Heart left ventricle (tissue), 16 donors: ENCODE data around the gene TAF1D. TPM values are rescaled to one million over a fixed set of nuclear protein-coding genes. Genes with fewer than 3 reads are reported as not detected.
A peak's percentile ranks its signal among the peaks of the same experiment; 100 is the strongest.

Experiments
- ATAC-seq, 4 donors: fragments of 200-7000 bp; cut with Tn5 transposase; one replicate each; pipeline ENCODE4 v1.9.1; 2020 to 2022; ENCODE audit warnings: moderate library complexity in 4 of 4, mild to moderate bottlenecking in 3 of 4, moderate number of reproducible peaks in 1 of 4
- DNase-seq, 5 donors: peaks; one replicate each; pipeline ENCODE4 v3.0.0-alpha.2; 2020
- H3K27ac ChIP-seq, 12 donors: fragments of 200-600 bp; sonication (generic) in 4 of 12; one replicate each; pipeline versions ENCODE4 v1.5.0 to v1.8.0; 2016 to 2022; ENCODE audit warnings: mild to moderate bottlenecking in 2 of 12
- H3K27me3 ChIP-seq, 9 donors: fragments of 200-600 bp; sonication (generic) in 2 of 9; one replicate each; pipeline versions ENCODE4 v1.5.1 to v1.8.0; 2016 to 2022; ENCODE audit warnings: mild to moderate bottlenecking in 3 of 9
- H3K36me3 ChIP-seq, 9 donors: fragments of 200-600 bp; sonication (generic) in 2 of 9; one replicate each; pipeline versions ENCODE4 v1.5.0 to v1.8.0; 2018 to 2022; ENCODE audit warnings: mild to moderate bottlenecking in 2 of 9
- H3K4me1 ChIP-seq, 12 donors: fragments of 200-600 bp; sonication (generic) in 4 of 12; one replicate each; pipeline versions ENCODE4 v1.5.0 to v1.8.0; 2016 to 2022; ENCODE audit warnings: mild to moderate bottlenecking in 3 of 12
- H3K4me3 ChIP-seq, 12 donors: fragments of 200-600 bp; sonication (generic) in 4 of 12; one replicate each; pipeline versions ENCODE4 v1.5.0 to v1.8.0; 2017 to 2022; ENCODE audit warnings: mild to moderate bottlenecking in 9 of 12, moderate library complexity in 4 of 12
- H3K9me3 ChIP-seq, 12 donors: fragments of 200-600 bp; sonication (generic) in 4 of 12; one replicate each; pipeline versions ENCODE4 v1.5.0 to v1.8.0; 2016 to 2022; ENCODE audit warnings: mild to moderate bottlenecking in 1 of 12
- CTCF ChIP-seq, 12 donors: fragments of 200-600 bp; sonication (generic) in 4 of 12; IDR thresholded peaks; one replicate each; pipeline versions ENCODE4 v1.5.0 to v1.8.0; 2018 to 2022; ENCODE audit warnings: antibody characterized with exemption in 12 of 12, mild to moderate bottlenecking in 5 of 12
- POLR2A ChIP-seq, 2 donors: fragments of 450-650 bp; IDR thresholded peaks; one replicate each; pipeline ENCODE4 v1.6.1; 2017; ENCODE audit warnings: antibody characterized with exemption in 2 of 2, mild to moderate bottlenecking in 2 of 2, moderate library complexity in 2 of 2
- WGBS, 4 donors: extraction: QIAGEN DNeasy Blood & Tissue Kit in 2 of 4; methylation state at CpG; one replicate each; pipeline versions ENCODE4 v1.1.5 to v1.1.7; 2013 to 2018; 5-methylcytosine and 5-hydroxymethylcytosine counted together
- intact Hi-C, 10 donors: fragments of 100-400 bp; cut with DNase I; formaldehyde crosslinking; loops; one replicate each; pipeline versions ENCODE4 v1.11.1 to v1.14.2; 2022
- polyA plus RNA-seq, 2 donors: library from polyadenylated mRNA; stranded (reverse); fragments of 200-250 nt; gene quantifications; one replicate each; pipeline ENCODE4 v1.2.3, GENCODE V29; 2013
- total RNA-seq, 9 donors: library from RNA; depleted of rRNA in 2 of 9; stranded (reverse); fragments of >200 nt in 2 of 9; fragmentation: NEBNext Ultra II Directional in 3 of 9; extraction: Animal tissue kit (Norgen Biotek cat#: 25700) in 3 of 9; gene quantifications; one replicate each; pipeline versions ENCODE4 v1.1.0 to v1.2.4, GENCODE V29; 2016 to 2023
- donor health status: ischemic (EF 13 %, LVEDD 7.1; RV severe dilation, severe dysfunction).
- donor health status: healthy with polysubstance abuse.
- donor health status: DM: no; HTN: yes; CAD: no.
- donor health status: DM: no; HTN: no; CAD: no.
- donor health status: ischemic (EF 25% LVEDD 6.9; RV normal size, moderate dysfunction).
- donor health status: ischemic (EF 25% LVEDD 5.7; RV mildly dilated, moderate dysfunction).
- donor health status: healthy.
- donor health status: DM: yes; HTN: yes; CAD: no.
- donor health status: ischemic (EF 35%, LVEDD 5.7; RV mildly dilated, moderate dysfunction).
- donor health status: nonischemic (EF 11% LVEDD 7.7; RV severe dilation, severe dysfunction).
- donor health status: DM: yes; HTN: yes; CAD: no.
- donor health status: PGD.
- donor health status: ischemic (EF 29% LVEDD 5.4; RV normal size, mild dysfunction).
- donor health status: nonischemic (EF 23%, LVEDD 6.1; RV moderate dilation, normal function).

TAF1D gene
- total and polyA plus RNA-seq, 11 donors, result 17.0 to 57.6 (median 36.8) TPM

DNA sequence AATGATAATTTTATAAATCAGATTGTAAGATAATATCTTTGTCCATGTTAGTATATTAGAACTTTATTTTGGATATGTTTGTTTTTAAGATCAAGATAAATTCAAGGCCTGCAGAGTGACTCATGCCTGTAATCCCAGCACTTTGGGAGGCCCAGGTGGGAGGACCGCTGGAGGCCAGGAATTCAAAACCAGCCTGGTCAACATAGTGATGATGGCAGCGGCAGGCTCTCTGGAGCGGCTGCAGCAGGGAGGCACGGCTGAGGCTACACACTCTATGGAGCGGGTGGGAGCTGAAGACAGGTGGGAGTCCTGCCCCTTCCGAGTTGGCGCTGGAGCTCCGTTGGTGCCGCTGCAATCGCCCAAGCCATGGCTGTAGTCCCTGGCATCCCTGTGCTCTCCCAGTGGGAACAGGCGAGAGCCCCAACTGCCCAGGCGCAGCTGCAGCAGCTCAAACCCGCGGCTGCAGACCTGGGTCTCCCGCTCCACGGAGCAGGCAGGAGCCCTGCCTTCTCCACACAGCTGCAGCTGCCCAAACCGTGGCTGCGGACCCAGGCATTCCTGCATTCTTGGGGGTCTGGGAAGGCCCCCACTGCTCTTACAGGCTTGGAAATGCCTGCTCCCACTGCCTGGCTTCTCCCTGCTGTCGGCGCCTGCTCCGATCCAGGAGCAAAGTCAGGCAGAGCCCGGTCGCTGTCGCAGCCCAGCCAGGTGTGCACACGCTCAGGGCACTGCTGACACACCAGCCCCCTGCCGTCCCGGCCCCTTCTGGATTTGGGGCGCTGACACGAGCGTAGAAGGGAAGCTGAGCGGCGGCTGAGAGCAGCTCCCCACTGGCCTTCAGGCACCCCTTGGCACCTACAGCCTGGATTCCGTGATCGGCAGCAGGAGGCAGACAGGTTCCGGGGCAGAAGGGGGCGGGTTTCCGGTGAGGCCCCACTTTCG lies 16.9 kb upstream of the TAF1D start:
- Histone ChIP-seq H3K4me3 (no peak overlapping the region), H3K27ac (no peak overlapping the region), H3K27me3 (no peaks in the 10 kb centered on the region), H3K4me1 (no peaks in the 10 kb centered on the region), H3K9me3 (peaks cover 0 to 5% (median 0%) of the 10 kb centered on the region in 12 donors), H3K36me3 (peaks cover 3 to 100% (median 94%) of the 10 kb centered on the region in 9 donors)
- no peak for DNase-seq
- no peak for TF ChIP-seq CTCF (IDR thresholded peaks at IDR 0.05)
- TF ChIP-seq POLR2A (IDR thresholded peaks at IDR 0.05), result no peak
- whole genome bisulfite sequencing, 4 donors, result 94 to 96% (median 96%) methylated on average over 24 to 38 of the region's 38 CpGs
- ATAC-seq, result peak in 2 of 4 donors; percentile 7 to 29
- intact Hi-C loops, result loop anchor here in 1 of 10 donors (5.0 kb wide), 1 partner anchor 39 kb away; no protein-coding TSS in a partner anchor

- WGBS, 4 donors, result 87 to 92% (median 89%) methylated on average over 3 of the region's 3 CpGs
- Histone ChIP-seq H3K36me3 (peaks cover 3 to 100% (median 90%) of the 10 kb centered on the region in 9 donors), H3K4me1 (no peaks in the 10 kb centered on the region), H3K9me3 (peaks cover 0 to 5% (median 0%) of the 10 kb centered on the region in 12 donors), H3K27me3 (no peaks in the 10 kb centered on the region), H3K27ac (no peak overlapping the region), H3K4me3 (no peak overlapping the region)
- TF ChIP-seq POLR2A (IDR thresholded peaks at IDR 0.05) (no peak), CTCF (IDR thresholded peaks at IDR 0.05) (no peak)
- ATAC-seq, result no peak
- intact Hi-C loops, result loop anchor here in 1 of 10 donors (5.0 kb wide), 1 partner anchor 40 kb away; no protein-coding TSS in a partner anchor
- no peak for DNase-seq
Observed at GRCh38 chr11:93757301-93757700, 16.0 kb upstream of the TAF1D start.

DNA sequence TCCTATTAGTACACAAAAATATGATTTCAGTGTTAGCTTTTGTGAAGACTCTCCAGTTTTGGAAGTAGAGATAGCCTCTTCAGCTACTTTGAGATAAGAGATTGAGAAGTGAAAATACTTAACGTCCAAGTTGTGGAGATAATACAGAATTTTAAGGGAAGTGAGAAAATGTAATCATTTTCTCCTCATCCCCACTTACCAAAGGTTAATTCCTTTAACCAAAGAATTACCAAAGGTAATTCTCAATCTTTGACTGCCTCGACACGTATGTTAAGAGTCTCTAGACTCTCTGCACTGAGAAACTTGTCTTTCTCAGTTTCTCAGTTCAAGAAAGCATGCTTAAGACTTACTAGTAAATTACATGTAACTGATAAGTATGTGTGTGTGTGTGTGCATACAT lies 15.5 kb upstream of the TAF1D start:
- ATAC-seq (no peak), DNase-seq (no peak)
- no peaks in the 10 kb centered on the region for H3K27me3 ChIP-seq
- H3K4me1 ChIP-seq, result no peaks in the 10 kb centered on the region
- no peak overlapping the region for H3K27ac ChIP-seq
- H3K36me3 ChIP-seq, result peaks cover 3 to 100% (median 85%) of the 10 kb centered on the region in 9 donors
- H3K4me3 ChIP-seq, result no peak overlapping the region
- 68 to 72% (median 71%) methylated on average over 3 of the region's 3 CpGs for WGBS, 4 donors
- peaks cover 0 to 5% (median 0%) of the 10 kb centered on the region in 12 donors for H3K9me3 ChIP-seq
- TF ChIP-seq CTCF (IDR thresholded peaks at IDR 0.05) (no peak), POLR2A (IDR thresholded peaks at IDR 0.05) (no peak)
- intact Hi-C loops, result loop anchor here in 1 of 10 donors (5.0 kb wide), 1 partner anchor 41 kb away; no protein-coding TSS in a partner anchor

DNA sequence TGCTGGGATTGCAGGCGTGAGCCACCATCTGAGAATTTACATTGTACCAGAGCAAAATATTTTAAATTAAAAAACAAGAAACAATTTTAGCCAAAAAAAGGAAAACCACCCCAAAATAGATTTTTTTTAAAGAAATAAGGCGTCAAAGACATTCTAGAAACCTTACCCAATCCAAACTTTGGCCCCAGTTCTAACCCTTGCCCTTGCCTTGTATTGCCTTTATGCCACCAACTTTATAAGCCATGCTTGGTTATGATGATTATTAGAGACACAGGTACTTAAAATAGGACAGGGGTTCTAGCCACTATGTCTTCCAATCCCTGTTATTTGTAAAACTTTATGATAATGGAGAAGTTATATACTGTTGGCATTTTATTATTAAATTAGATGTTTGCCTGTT lies 11.9 kb upstream of the TAF1D start:
- ATAC-seq (no peak), DNase-seq (no peak)
- intact Hi-C loops, result no loop called here
- Histone ChIP-seq H3K36me3 (peaks cover 3 to 90% (median 54%) of the 10 kb centered on the region in 9 donors), H3K27ac (no peak overlapping the region), H3K4me3 (no peak overlapping the region), H3K9me3 (no peaks in the 10 kb centered on the region), H3K27me3 (no peaks in the 10 kb centered on the region), H3K4me1 (no peaks in the 10 kb centered on the region)
- TF ChIP-seq CTCF (IDR thresholded peaks at IDR 0.05) (no peak), POLR2A (IDR thresholded peaks at IDR 0.05) (no peak)
- WGBS, 4 donors, result 94 to 98% (median 96%) methylated on average over 2 of the region's 2 CpGs
